Suppressor macrophage treated with lipopolysaccharide for 4 hours (primary cell): ENCODE results near the gene LYSMD2.
"Not testable (repeated sequence)": the region's sequence is repeated elsewhere in the genome, so short reads cannot be mapped to it uniquely, and the experiment has no call there.

Experiments used
- DNase-seq: peaks from one replicate; pipeline ENCODE4 v3.0.0-alpha.2; 2020

LYSMD2 gene, protein sequence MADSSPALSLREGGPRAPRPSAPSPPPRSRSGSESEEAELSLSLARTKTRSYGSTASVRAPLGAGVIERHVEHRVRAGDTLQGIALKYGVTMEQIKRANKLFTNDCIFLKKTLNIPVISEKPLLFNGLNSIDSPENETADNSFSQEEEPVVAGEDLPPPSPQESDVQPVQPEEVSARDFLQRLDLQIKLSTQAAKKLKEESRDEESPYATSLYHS

DNA sequence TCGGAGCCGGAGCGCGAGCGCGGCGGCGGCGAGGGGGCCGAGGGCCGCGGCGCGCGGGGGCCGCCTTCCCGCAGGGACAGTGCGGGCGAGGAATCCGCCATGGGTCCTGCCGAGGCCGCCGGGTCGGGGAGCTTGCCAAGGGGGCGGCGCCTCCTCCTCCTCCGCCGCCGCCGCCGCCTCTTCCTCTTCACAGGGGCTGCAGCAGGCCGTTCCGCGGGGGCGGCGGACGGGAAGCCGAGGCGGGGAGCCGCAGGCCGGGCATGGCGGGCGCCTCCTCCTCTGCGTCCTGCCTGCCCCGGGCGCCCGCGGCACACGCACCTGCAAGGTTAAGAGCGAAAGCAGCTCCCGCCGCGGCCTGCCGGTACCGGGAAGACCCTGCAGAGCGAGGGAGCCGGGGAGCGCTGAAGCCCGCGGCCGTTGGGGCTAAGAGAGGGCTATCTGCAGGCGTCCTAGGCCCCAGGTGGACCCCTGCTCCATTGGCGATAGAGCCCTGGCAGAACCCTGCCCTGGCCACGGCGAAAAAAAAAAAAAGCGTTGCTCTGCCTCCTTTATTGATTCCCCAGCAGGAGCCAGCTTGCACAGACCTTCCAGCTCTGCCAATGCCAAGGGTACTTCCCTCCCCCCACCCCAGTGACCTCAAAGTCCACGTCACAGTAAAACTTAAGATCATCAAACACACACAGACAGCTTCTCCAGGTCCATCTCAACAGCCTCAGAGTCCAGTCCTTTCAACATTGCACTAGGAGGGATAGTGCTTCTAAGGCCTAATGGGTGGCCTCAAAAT is at the start of gene LYSMD2:
LYSMD2 (minus strand) TSS at position 134 of the 784 bp plus-strand sequence; CDS start at position 101, 33 bp downstream.
- peak; percentile 75 for DNase-seq

GRCh38 chr15:51787130-51787529 is 49.7 kb upstream of the LYSMD2 start:
- not testable (repeated sequence) for DNase-seq

DNA sequence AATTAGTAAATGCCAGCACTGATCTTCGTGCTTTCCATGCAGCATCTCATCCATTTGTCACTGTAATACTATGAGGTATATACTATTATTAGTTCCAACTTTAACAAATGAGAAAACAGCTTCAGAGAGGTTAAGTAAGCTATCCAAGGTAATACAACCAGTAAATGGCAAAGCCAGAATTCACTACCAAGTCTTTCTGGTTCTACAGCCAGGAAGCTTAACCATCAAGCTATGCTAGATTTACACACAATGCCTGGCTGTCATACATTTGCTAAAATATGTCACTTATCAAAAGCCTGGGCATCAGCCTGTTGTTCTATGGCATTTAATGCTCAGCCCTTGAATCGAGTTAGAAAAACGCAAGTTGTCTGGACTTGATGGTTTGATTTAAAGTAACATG is 46.5 kb upstream of the LYSMD2 start:
- no peak for DNase-seq

- DNase-seq: no peak
Observed at GRCh38 chr15:51782357-51782896, 45.0 kb upstream of the LYSMD2 start.

GRCh38 chr15:51781506-51781905 is 44.1 kb upstream of the LYSMD2 start:
- no peak for DNase-seq

DNA sequence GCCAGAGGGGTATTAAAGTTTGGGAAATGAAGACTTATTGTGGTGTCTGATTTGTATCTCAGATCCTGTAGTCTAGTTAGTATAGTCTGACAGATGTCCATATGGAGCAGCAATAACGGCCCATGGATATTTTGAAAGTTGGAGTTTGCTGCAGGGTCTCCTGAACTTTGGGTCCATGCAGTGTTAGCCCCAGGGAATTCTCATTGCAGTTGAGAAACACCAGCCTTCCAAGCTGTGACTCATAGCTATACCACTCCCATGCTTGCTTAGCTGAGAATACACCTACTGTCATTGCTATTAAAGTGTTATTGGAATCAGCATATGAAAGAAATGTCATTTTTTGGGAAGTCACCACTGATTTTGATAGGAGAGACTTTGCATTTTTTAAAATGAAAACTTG is 43.2 kb upstream of the LYSMD2 start:
- no peak for DNase-seq

GRCh38 chr15:51776952-51777569 is 39.6 kb upstream of the LYSMD2 start:
- peak; percentile 91 for DNase-seq

GRCh38 chr15:51775967-51776816 is 38.7 kb upstream of the LYSMD2 start:
- DNase-seq: peak; percentile 64

DNA sequence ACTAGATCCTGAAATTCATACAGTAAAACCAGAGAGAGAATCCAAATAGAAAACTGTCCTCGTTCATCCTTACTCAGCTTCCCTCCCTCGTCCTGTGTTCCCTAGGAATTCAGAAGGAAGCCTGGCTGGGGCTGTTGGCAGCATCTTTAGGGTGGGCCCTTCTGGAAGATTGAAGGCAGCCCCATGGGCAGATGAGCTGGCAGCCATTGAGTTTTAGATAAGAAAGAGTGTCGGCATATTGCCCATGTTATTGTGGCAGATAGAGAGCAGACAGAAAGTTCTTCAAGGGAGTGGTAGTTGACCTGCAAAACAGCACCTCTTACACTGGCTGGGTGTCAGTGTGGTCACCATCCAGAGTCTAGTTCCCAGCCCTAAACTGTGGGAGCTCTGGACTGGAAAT is 37.5 kb upstream of the LYSMD2 start:
- DNase-seq: no peak

GRCh38 chr15:51771773-51772172 is 34.3 kb upstream of the LYSMD2 start:
- no peak for DNase-seq

DNA sequence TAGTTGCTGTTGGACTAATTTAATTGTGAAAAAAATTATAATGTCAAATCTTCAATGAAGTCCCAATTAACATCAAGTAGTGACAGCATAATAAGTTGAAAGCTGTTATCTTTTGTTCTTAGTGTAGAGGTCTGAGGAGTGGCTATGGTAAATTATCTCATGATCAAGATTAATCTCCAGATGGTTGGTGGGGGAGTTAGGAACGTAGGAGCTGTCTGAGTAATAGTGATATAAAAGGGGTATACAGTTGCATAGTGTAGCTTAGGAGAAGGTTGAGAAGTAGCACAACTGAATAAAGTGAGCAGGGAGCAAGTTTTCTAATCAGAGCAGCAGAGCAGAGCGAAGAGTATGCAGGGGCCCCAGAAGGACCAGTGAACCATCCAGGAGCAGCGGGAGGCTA is 33.4 kb upstream of the LYSMD2 start:
- DNase-seq: no peak

GRCh38 chr15:51768018-51768417 is 30.6 kb upstream of the LYSMD2 start:
- DNase-seq: no peak

DNA sequence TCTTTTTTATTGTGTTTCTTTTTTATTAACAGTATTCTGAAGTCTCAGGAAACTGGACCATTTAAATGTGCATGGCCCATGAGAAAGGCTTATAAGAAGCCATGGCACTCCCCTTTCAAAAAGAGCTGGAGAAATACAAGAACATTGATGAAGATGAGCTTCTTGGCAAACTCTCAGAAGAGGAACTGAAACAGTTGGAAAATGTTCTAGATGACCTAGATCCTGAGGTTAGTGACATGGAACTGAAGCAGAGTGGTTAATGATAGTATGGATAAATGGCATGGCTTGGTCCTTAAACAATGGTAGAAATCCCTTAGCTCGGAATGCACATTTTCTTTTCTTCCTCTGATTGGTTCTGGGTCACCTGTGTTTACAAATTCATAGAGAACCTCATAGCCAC is 28.9 kb upstream of the LYSMD2 start:
- peak; percentile 46 for DNase-seq

GRCh38 chr15:51765751-51766150 is 28.3 kb upstream of the LYSMD2 start:
- DNase-seq: no peak

GRCh38 chr15:51760805-51761204 is 23.4 kb upstream of the LYSMD2 start:
- no peak for DNase-seq

DNA sequence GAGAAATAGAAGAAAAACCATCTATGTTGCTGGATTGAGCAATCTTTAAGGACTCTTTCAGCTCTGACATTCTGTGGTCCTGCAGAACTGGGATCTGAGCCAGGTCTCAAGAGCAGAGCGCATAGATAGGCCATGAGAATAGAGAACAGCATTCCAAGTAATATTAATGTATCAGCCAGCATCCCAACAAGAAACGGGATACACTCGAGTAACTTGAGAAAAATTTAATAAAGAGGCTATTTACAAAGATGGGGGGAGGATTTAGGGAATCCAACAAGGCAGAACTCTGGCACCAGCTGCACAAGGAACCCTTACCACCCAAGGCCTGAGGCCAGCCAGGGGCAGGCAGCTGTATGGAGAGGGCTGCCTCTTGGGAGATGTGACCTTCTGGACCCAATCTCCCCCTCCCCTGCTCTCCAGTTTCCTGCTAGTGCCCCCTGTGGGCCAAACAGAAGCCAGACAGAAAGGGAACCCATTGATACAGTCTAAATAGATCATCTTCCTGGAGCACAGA is 22.2 kb upstream of the LYSMD2 start:
- peak; percentile 25 for DNase-seq

- DNase-seq: no peak
Observed at GRCh38 chr15:51758645-51759044, 21.2 kb upstream of the LYSMD2 start.

DNA sequence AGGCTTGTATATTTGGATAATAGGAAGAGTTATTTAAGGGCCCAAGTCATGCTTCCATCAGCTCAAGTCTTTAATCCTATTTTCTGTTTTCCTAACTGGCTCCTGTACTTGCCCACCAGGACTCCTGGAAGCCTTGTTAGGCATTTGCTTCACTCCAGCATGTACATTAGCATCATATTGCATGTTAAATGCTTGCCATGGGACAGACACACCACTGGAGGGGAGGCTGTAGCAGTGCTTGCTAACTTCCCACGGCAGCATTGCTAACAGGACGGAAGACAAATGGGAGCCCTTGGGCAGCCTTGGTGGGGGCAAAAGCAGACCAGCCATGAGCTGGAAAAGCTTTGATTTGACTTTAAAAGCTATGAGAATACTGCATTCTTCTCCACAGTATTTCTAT is 20.0 kb upstream of the LYSMD2 start:
- DNase-seq: no peak

DNA sequence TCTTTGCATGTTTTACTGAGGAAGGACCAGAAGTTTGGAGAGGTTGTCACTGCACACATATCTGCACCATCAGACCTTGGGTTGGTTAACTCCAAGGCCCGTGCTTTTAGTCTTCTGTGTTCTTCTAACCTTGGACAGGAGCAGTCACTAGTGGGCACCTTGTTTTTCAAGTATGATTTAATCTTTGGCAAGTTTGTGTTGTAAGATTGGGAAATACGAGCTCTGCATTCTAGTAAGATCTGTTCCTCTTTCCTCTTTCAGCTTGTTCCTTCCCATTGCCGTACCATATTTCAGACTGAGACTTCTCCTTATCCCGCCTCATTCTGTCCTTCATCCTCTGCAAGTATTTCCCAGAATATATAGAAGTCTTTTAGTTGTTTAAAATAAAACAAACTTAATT is 19.0 kb upstream of the LYSMD2 start:
- DNase-seq: peak; percentile 79

DNA sequence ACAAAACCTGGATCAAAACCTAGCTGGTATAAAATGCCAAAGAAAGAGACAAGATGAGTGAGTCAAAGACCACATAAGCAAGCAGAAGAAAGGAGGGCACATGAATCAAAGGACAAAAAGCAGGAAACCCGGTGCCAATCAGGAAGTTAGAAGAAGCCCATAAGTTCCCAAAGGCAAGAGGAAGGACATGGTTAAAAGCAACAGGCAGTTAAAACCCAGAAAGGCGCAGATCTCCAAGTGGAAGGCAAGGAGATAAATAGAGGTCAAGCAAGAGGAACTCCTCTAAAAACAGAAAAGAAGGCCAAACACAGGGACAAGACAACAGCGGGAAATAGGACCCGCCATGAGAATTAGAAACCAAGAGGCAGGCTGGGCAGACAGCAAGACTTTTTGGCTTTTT is 18.3 kb upstream of the LYSMD2 start:
- DNase-seq: no peak

GRCh38 chr15:51754267-51754666 is 16.8 kb upstream of the LYSMD2 start:
- no peak for DNase-seq

GRCh38 chr15:51752888-51753287 is 15.4 kb upstream of the LYSMD2 start:
- DNase-seq: peak; percentile 70
